ENCODE measurements around the gene TTC28.
"Not testable (repeated sequence)": the region's sequence is repeated elsewhere in the genome, so short reads cannot be mapped to it uniquely, and the experiment has no call there.

Gene TTC28

GRCh38 chr22:28381429-28382167 is 298.0 kb downstream of the TTC28 start:
- Histone ChIP-seq H3K9me3 (ENCODE audit: control insufficient read depth, insufficient read depth, low read length) (no peaks in the 10 kb centered on the region), H3K4me1 (ENCODE audit: control insufficient read depth, insufficient read depth, low read length) (peaks cover 4% of the 10 kb centered on the region), H3K9ac (ENCODE audit: low read depth, low read length) (no peak overlapping the region), H3K36me3 (ENCODE audit: control insufficient read depth, insufficient read depth, low read length) (no peaks in the 10 kb centered on the region), H3K4me3 (ENCODE audit: low read depth, low read length) (no peak overlapping the region), H3K27me3 (ENCODE audit: control insufficient read depth, insufficient read depth, low read length) (no peaks in the 10 kb centered on the region)

- no peak overlapping the region for H3K9ac ChIP-seq (ENCODE audit: low read depth, low read length)
- H3K36me3 ChIP-seq (ENCODE audit: control insufficient read depth, insufficient read depth, low read length) = no peaks in the 10 kb centered on the region
- no peaks in the 10 kb centered on the region for H3K9me3 ChIP-seq (ENCODE audit: control insufficient read depth, insufficient read depth, low read length)
- H3K4me3 ChIP-seq (ENCODE audit: low read depth, low read length) = no peak overlapping the region
- H3K27me3 ChIP-seq (ENCODE audit: control insufficient read depth, insufficient read depth, low read length) = no peaks in the 10 kb centered on the region
- H3K4me1 ChIP-seq (ENCODE audit: control insufficient read depth, insufficient read depth, low read length) = peaks cover 4% of the 10 kb centered on the region
Observed at GRCh38 chr22:28379951-28380350, 299.7 kb downstream of the TTC28 start.

GRCh38 chr22:28379075-28379779 is 300.4 kb downstream of the TTC28 start:
- H3K4me1 ChIP-seq (ENCODE audit: control insufficient read depth, insufficient read depth, low read length) = peaks cover 4% of the 10 kb centered on the region
- H3K9me3 ChIP-seq (ENCODE audit: control insufficient read depth, insufficient read depth, low read length) = no peaks in the 10 kb centered on the region
- no peaks in the 10 kb centered on the region for H3K36me3 ChIP-seq (ENCODE audit: control insufficient read depth, insufficient read depth, low read length)
- no peak overlapping the region for H3K4me3 ChIP-seq (ENCODE audit: low read depth, low read length)
- no peaks in the 10 kb centered on the region for H3K27me3 ChIP-seq (ENCODE audit: control insufficient read depth, insufficient read depth, low read length)
- no peak overlapping the region for H3K9ac ChIP-seq (ENCODE audit: low read depth, low read length)

GRCh38 chr22:28375761-28376534 is 303.7 kb downstream of the TTC28 start:
- Histone ChIP-seq H3K27me3 (ENCODE audit: control insufficient read depth, insufficient read depth, low read length) (no peaks in the 10 kb centered on the region), H3K4me3 (ENCODE audit: low read depth, low read length) (no peak overlapping the region), H3K9ac (ENCODE audit: low read depth, low read length) (no peak overlapping the region), H3K4me1 (ENCODE audit: control insufficient read depth, insufficient read depth, low read length) (no peaks in the 10 kb centered on the region), H3K9me3 (ENCODE audit: control insufficient read depth, insufficient read depth, low read length) (no peaks in the 10 kb centered on the region), H3K36me3 (ENCODE audit: control insufficient read depth, insufficient read depth, low read length) (no peaks in the 10 kb centered on the region)

GRCh38 chr22:28373831-28374230 is 305.8 kb downstream of the TTC28 start:
- H3K27me3 ChIP-seq (ENCODE audit: control insufficient read depth, insufficient read depth, low read length) = no peaks in the 10 kb centered on the region
- no peak overlapping the region for H3K4me3 ChIP-seq (ENCODE audit: low read depth, low read length)
- no peak overlapping the region for H3K9ac ChIP-seq (ENCODE audit: low read depth, low read length)
- no peaks in the 10 kb centered on the region for H3K36me3 ChIP-seq (ENCODE audit: control insufficient read depth, insufficient read depth, low read length)
- H3K4me1 ChIP-seq (ENCODE audit: control insufficient read depth, insufficient read depth, low read length) = no peaks in the 10 kb centered on the region
- H3K9me3 ChIP-seq (ENCODE audit: control insufficient read depth, insufficient read depth, low read length) = no peaks in the 10 kb centered on the region

- Histone ChIP-seq H3K9me3 (ENCODE audit: control insufficient read depth, insufficient read depth, low read length) (no peaks in the 10 kb centered on the region), H3K4me1 (ENCODE audit: control insufficient read depth, insufficient read depth, low read length) (no peaks in the 10 kb centered on the region), H3K9ac (ENCODE audit: low read depth, low read length) (peak overlapping the region; percentile 16), H3K36me3 (ENCODE audit: control insufficient read depth, insufficient read depth, low read length) (no peaks in the 10 kb centered on the region), H3K4me3 (ENCODE audit: low read depth, low read length) (no peak overlapping the region), H3K27me3 (ENCODE audit: control insufficient read depth, insufficient read depth, low read length) (no peaks in the 10 kb centered on the region)
Observed at GRCh38 chr22:28369854-28370253, 309.8 kb downstream of the TTC28 start.

- Histone ChIP-seq H3K9ac (ENCODE audit: low read depth, low read length) (no peak overlapping the region), H3K4me1 (ENCODE audit: control insufficient read depth, insufficient read depth, low read length) (no peaks in the 10 kb centered on the region), H3K36me3 (ENCODE audit: control insufficient read depth, insufficient read depth, low read length) (no peaks in the 10 kb centered on the region), H3K4me3 (ENCODE audit: low read depth, low read length) (no peak overlapping the region), H3K9me3 (ENCODE audit: control insufficient read depth, insufficient read depth, low read length) (peaks cover 3% of the 10 kb centered on the region), H3K27me3 (ENCODE audit: control insufficient read depth, insufficient read depth, low read length) (no peaks in the 10 kb centered on the region)
Observed at GRCh38 chr22:28366856-28367255, 312.8 kb downstream of the TTC28 start.

GRCh38 chr22:28365371-28365770 is 314.3 kb downstream of the TTC28 start:
- H3K4me1 ChIP-seq (ENCODE audit: control insufficient read depth, insufficient read depth, low read length) = no peaks in the 10 kb centered on the region
- no peaks in the 10 kb centered on the region for H3K27me3 ChIP-seq (ENCODE audit: control insufficient read depth, insufficient read depth, low read length)
- H3K9ac ChIP-seq (ENCODE audit: low read depth, low read length) = no peak overlapping the region
- no peaks in the 10 kb centered on the region for H3K36me3 ChIP-seq (ENCODE audit: control insufficient read depth, insufficient read depth, low read length)
- peaks cover 3% of the 10 kb centered on the region for H3K9me3 ChIP-seq (ENCODE audit: control insufficient read depth, insufficient read depth, low read length)
- H3K4me3 ChIP-seq (ENCODE audit: low read depth, low read length) = no peak overlapping the region

- not testable (repeated sequence) for H3K9me3 ChIP-seq (ENCODE audit: control insufficient read depth, insufficient read depth, low read length); H3K27me3 ChIP-seq (ENCODE audit: control insufficient read depth, insufficient read depth, low read length); H3K9ac ChIP-seq (ENCODE audit: low read depth, low read length); H3K4me3 ChIP-seq (ENCODE audit: low read depth, low read length); H3K4me1 ChIP-seq (ENCODE audit: control insufficient read depth, insufficient read depth, low read length); H3K36me3 ChIP-seq (ENCODE audit: control insufficient read depth, insufficient read depth, low read length)
Observed at GRCh38 chr22:28364105-28364504, 315.5 kb downstream of the TTC28 start.

GRCh38 chr22:28360939-28361338 is 318.7 kb downstream of the TTC28 start:
- Histone ChIP-seq H3K9ac (ENCODE audit: low read depth, low read length) (no peak overlapping the region), H3K36me3 (ENCODE audit: control insufficient read depth, insufficient read depth, low read length) (no peaks in the 10 kb centered on the region), H3K27me3 (ENCODE audit: control insufficient read depth, insufficient read depth, low read length) (no peaks in the 10 kb centered on the region), H3K9me3 (ENCODE audit: control insufficient read depth, insufficient read depth, low read length) (peaks cover 3% of the 10 kb centered on the region), H3K4me1 (ENCODE audit: control insufficient read depth, insufficient read depth, low read length) (peaks cover 8% of the 10 kb centered on the region), H3K4me3 (ENCODE audit: low read depth, low read length) (no peak overlapping the region)

- H3K9me3 ChIP-seq (ENCODE audit: control insufficient read depth, insufficient read depth, low read length) = peaks cover 3% of the 10 kb centered on the region
- no peaks in the 10 kb centered on the region for H3K27me3 ChIP-seq (ENCODE audit: control insufficient read depth, insufficient read depth, low read length)
- no peaks in the 10 kb centered on the region for H3K36me3 ChIP-seq (ENCODE audit: control insufficient read depth, insufficient read depth, low read length)
- H3K4me3 ChIP-seq (ENCODE audit: low read depth, low read length) = no peak overlapping the region
- H3K9ac ChIP-seq (ENCODE audit: low read depth, low read length) = no peak overlapping the region
- peaks cover 8% of the 10 kb centered on the region for H3K4me1 ChIP-seq (ENCODE audit: control insufficient read depth, insufficient read depth, low read length)
Observed at GRCh38 chr22:28358312-28358711, 321.3 kb downstream of the TTC28 start.
